ENCODE data around the gene MYT1. TPM values are rescaled to one million over a fixed set of nuclear protein-coding genes. Genes with fewer than 3 reads are reported as not detected.

Gene MYT1
- total RNA-seq, 2 donors from 2014 or later = 0.16 TPM; not detected in 1

DNA sequence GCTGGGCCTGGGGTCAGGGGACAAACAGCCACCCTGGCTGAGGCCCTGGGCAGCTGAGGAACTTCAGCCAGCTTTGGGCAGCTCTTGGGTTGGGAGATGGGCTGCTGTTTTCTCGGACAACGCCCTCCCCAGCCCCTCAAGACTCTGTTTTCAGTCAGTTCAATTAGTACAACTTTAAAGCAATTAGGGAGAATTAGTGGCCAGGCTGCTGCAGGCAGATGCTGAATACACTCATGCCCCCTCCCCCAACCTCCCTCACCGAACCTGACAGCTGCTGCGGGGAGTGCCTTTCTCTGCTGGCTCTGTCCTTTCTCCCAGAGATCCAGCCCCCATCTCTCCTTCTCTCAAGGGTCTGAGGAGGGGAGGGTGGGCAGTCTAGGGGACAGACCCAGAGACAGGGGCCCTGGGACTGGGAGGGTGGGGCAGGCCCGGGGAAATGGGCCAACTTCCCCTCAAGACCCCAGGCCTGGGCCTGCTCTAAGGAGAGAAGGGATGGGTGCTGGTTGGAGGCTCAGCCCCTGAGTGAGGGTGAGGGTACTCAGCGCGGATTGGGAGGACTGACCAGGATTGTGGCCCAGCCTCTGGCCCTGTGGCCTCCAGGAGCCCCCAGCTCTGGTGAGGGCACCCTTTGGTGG is 17.8 kb upstream of the MYT1 start:
- Mint-ChIP-seq H3K36me3 (ENCODE audit: low read depth) (no peaks in the 10 kb centered on the region), H3K27me3 (peaks cover 4% of the 10 kb centered on the region), H3K27ac (no peak overlapping the region), H3K4me1 (no peaks in the 10 kb centered on the region), H3K9me3 (peaks cover 11% of the 10 kb centered on the region), H3K4me3 (no peak overlapping the region)
- ATAC-seq (replicated peaks) = no peak

- Mint-ChIP-seq H3K27me3 (peaks cover 4% of the 10 kb centered on the region), H3K4me3 (no peak overlapping the region), H3K27ac (no peak overlapping the region), H3K4me1 (no peaks in the 10 kb centered on the region), H3K9me3 (peaks cover 11% of the 10 kb centered on the region), H3K36me3 (ENCODE audit: low read depth) (no peaks in the 10 kb centered on the region)
- no peak for ATAC-seq (replicated peaks)
These were observed 17.2 kb upstream of the MYT1 start for GRCh38 chr20:64146936-64147477.

GRCh38 chr20:64148581-64148980 is 15.7 kb upstream of the MYT1 start:
- ATAC-seq (replicated peaks) = no peak
- H3K27ac Mint-ChIP-seq = no peak overlapping the region
- H3K4me1 Mint-ChIP-seq = no peaks in the 10 kb centered on the region
- no peaks in the 10 kb centered on the region for H3K36me3 Mint-ChIP-seq (ENCODE audit: low read depth)
- no peak overlapping the region for H3K4me3 Mint-ChIP-seq
- no peaks in the 10 kb centered on the region for H3K27me3 Mint-ChIP-seq
- H3K9me3 Mint-ChIP-seq = peaks cover 11% of the 10 kb centered on the region

GRCh38 chr20:64149141-64149540 is 15.1 kb upstream of the MYT1 start:
- no peaks in the 10 kb centered on the region for H3K36me3 Mint-ChIP-seq (ENCODE audit: low read depth)
- no peaks in the 10 kb centered on the region for H3K4me1 Mint-ChIP-seq
- peaks cover 11% of the 10 kb centered on the region for H3K9me3 Mint-ChIP-seq
- no peak overlapping the region for H3K27ac Mint-ChIP-seq
- no peaks in the 10 kb centered on the region for H3K27me3 Mint-ChIP-seq
- no peak for ATAC-seq (replicated peaks)
- no peak overlapping the region for H3K4me3 Mint-ChIP-seq

DNA sequence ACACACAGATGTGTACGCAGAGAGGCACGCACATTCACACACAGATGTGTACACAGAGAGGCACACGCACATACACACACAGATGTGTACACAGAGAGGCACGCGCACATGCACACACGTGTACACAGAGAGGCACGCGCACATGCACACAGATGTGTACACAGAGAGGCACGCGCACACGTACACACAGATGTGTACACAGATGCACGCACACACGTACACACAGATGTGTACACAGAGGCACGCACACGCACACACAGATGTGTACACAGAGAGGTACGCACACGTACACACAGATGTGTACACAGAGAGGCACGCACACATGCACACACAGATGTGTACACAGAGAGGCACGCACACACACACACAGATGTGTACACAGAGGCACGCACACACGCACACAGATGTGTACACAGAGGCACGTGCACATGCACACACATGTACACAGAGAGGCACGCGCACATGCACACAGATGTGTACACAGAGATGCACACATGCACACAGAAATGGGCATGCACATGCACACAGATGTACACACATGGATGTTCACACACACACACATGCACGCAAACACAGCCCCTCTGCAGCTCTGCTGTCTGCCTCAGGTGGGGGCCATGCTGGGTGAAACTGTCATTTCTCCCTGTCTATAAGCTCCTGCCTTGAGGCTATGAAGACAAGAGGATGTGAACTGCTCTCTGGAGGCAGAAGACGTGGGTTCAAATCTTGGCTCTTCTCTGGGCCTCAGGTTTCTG is 14.3 kb upstream of the MYT1 start:
- ATAC-seq (replicated peaks) = no peak
- peaks cover 2% of the 10 kb centered on the region for H3K9me3 Mint-ChIP-seq
- no peaks in the 10 kb centered on the region for H3K36me3 Mint-ChIP-seq (ENCODE audit: low read depth)
- no peak overlapping the region for H3K4me3 Mint-ChIP-seq
- H3K27me3 Mint-ChIP-seq = no peaks in the 10 kb centered on the region
- no peak overlapping the region for H3K27ac Mint-ChIP-seq
- H3K4me1 Mint-ChIP-seq = no peaks in the 10 kb centered on the region

GRCh38 chr20:64150756-64151632 is 13.3 kb upstream of the MYT1 start:
- no peak for ATAC-seq (replicated peaks)
- no peaks in the 10 kb centered on the region for H3K9me3 Mint-ChIP-seq
- no peaks in the 10 kb centered on the region for H3K36me3 Mint-ChIP-seq (ENCODE audit: low read depth)
- H3K27ac Mint-ChIP-seq = no peak overlapping the region
- H3K27me3 Mint-ChIP-seq = peaks cover 3% of the 10 kb centered on the region
- H3K4me1 Mint-ChIP-seq = no peaks in the 10 kb centered on the region
- H3K4me3 Mint-ChIP-seq = no peak overlapping the region

GRCh38 chr20:64151633-64152530 is 12.4 kb upstream of the MYT1 start:
- no peak for ATAC-seq (replicated peaks)
- H3K9me3 Mint-ChIP-seq = no peaks in the 10 kb centered on the region
- no peaks in the 10 kb centered on the region for H3K4me1 Mint-ChIP-seq
- H3K27me3 Mint-ChIP-seq = peaks cover 3% of the 10 kb centered on the region
- no peak overlapping the region for H3K27ac Mint-ChIP-seq
- no peaks in the 10 kb centered on the region for H3K36me3 Mint-ChIP-seq (ENCODE audit: low read depth)
- H3K4me3 Mint-ChIP-seq = no peak overlapping the region

- Mint-ChIP-seq H3K36me3 (ENCODE audit: low read depth) (no peaks in the 10 kb centered on the region), H3K4me3 (no peak overlapping the region), H3K27me3 (peaks cover 3% of the 10 kb centered on the region), H3K9me3 (no peaks in the 10 kb centered on the region), H3K27ac (no peak overlapping the region), H3K4me1 (no peaks in the 10 kb centered on the region)
- no peak for ATAC-seq (replicated peaks)
These were observed 11.3 kb upstream of the MYT1 start for GRCh38 chr20:64152906-64153305.

- Mint-ChIP-seq H3K27ac (no peak overlapping the region), H3K4me3 (no peak overlapping the region), H3K4me1 (no peaks in the 10 kb centered on the region), H3K36me3 (ENCODE audit: low read depth) (no peaks in the 10 kb centered on the region), H3K27me3 (peaks cover 3% of the 10 kb centered on the region), H3K9me3 (no peaks in the 10 kb centered on the region)
- ATAC-seq (replicated peaks) = no peak
These were observed 10.8 kb upstream of the MYT1 start for GRCh38 chr20:64153410-64153809.

DNA sequence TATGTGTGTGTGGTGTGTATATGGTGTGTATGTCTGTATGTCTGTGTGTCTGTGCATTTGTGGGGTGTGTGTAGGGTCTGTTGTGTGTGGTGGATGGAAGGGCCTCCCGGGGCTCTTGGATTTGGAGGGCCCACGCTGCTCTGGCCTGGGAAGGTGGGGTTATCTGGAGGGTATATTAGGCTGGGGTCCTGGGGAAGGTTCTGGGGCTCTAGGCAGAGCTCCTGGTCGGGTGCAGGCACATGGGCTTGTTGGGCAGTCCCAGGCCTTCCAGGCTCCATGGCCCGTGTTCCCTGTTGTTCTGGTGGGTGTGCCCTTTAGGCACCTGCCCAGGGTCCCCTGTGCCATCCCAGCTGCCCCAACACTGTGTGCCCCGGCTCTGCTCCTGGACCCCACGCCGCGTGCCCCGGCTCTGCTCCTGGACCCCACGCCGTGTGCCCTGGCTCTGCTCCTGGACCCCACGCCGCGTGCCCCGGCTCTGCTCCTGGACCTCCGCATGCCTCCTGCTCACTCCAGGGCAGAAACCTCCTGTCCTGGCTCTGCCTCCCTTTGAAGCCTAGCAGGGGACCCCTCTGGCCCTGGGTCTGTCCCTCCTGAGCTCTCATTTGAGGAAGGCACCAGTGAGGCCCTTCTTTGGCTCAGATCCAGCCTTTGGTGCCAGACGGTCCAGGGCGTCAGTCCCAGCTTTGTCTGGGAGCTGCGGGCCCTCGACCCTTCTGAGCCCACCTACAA is 10.2 kb upstream of the MYT1 start:
- no peaks in the 10 kb centered on the region for H3K9me3 Mint-ChIP-seq
- H3K36me3 Mint-ChIP-seq (ENCODE audit: low read depth) = no peaks in the 10 kb centered on the region
- peaks cover 2% of the 10 kb centered on the region for H3K4me1 Mint-ChIP-seq
- no peak overlapping the region for H3K27ac Mint-ChIP-seq
- H3K27me3 Mint-ChIP-seq = peaks cover 6% of the 10 kb centered on the region
- ATAC-seq (replicated peaks) = no peak
- H3K4me3 Mint-ChIP-seq = no peak overlapping the region

- no peak overlapping the region for H3K4me3 Mint-ChIP-seq
- no peak overlapping the region for H3K27ac Mint-ChIP-seq
- no peaks in the 10 kb centered on the region for H3K36me3 Mint-ChIP-seq (ENCODE audit: low read depth)
- no peaks in the 10 kb centered on the region for H3K9me3 Mint-ChIP-seq
- ATAC-seq (replicated peaks) = no peak
- H3K4me1 Mint-ChIP-seq = peaks cover 4% of the 10 kb centered on the region
- peaks cover 10% of the 10 kb centered on the region for H3K27me3 Mint-ChIP-seq
These were observed 9.5 kb upstream of the MYT1 start for GRCh38 chr20:64154590-64155257.

- Mint-ChIP-seq H3K27ac (no peak overlapping the region), H3K4me1 (peaks cover 4% of the 10 kb centered on the region), H3K27me3 (peaks cover 15% of the 10 kb centered on the region), H3K4me3 (no peak overlapping the region), H3K36me3 (ENCODE audit: low read depth) (no peaks in the 10 kb centered on the region), H3K9me3 (no peaks in the 10 kb centered on the region)
- ATAC-seq (replicated peaks) = no peak
These were observed 8.8 kb upstream of the MYT1 start for GRCh38 chr20:64155258-64156135.
